Activated T-cell treated with anti-CD3 and anti-CD28 coated beads, Interleukin-2, amount 50 U/mL, for 72 hours (primary cell): Measurements from ENCODE around the gene TMEM270. TPM values are rescaled to one million over a fixed set of nuclear protein-coding genes. Genes with fewer than 3 reads are reported as not detected.

Experiments
- ATAC-seq, 2 donors: fragments of 150-1000 bp; cut with Tn5 transposase; replicated peaks in 1 of 2; 2 replicates each; pipeline ENCODE4 v1.10.0; 2021; ENCODE audit warnings: moderate library complexity in 2 of 2, mild to moderate bottlenecking in 1 of 2
- DNase-seq, 2 donors: peaks; one replicate each; pipeline ENCODE4 v3.0.0; 2021 to 2022; ENCODE audit warnings: mixed read lengths in 1 of 2
- H3K27ac Mint-ChIP-seq: one replicate; pipeline ENCODE4 v1.8.0; 2022; ENCODE audit warnings: mild to moderate bottlenecking, moderate library complexity, mixed read lengths
- H3K27me3 Mint-ChIP-seq: one replicate; pipeline ENCODE4 v1.8.0; 2022; ENCODE audit warnings: low read depth, mixed read lengths
- H3K36me3 Mint-ChIP-seq, 2 donors: one replicate each; pipeline ENCODE4 v1.8.0; 2022; ENCODE audit warnings: mixed read lengths in 2 of 2, mild to moderate bottlenecking in 1 of 2; ENCODE audit not compliant: insufficient read depth in 2 of 2
- H3K4me1 Mint-ChIP-seq: one replicate; pipeline ENCODE4 v1.8.0; 2022; ENCODE audit warnings: low read depth, mixed read lengths
- H3K4me3 Mint-ChIP-seq, 2 donors: one replicate each; pipeline ENCODE4 v1.8.0; 2022; ENCODE audit warnings: mild to moderate bottlenecking in 2 of 2, mixed read lengths in 2 of 2, moderate library complexity in 2 of 2
- H3K9me3 Mint-ChIP-seq, 2 donors: one replicate each; pipeline ENCODE4 v1.8.0; 2022; ENCODE audit warnings: mixed read lengths in 2 of 2
- total RNA-seq, 2 donors: library from RNA; stranded (reverse); gene quantifications; one replicate each; pipeline ENCODE4 v1.2.3, GENCODE V29; 2022

TMEM270 gene
- total RNA-seq, 2 donors from 2014 or later = not detected

- Mint-ChIP-seq H3K27me3 (peaks cover 44% of the 10 kb centered on the region), H3K4me3 (no peak overlapping the region), H3K27ac (no peak overlapping the region), H3K4me1 (peaks cover 38% of the 10 kb centered on the region), H3K9me3 (no peaks in the 10 kb centered on the region), H3K36me3 (no peaks in the 10 kb centered on the region)
- ATAC-seq = no peak
- DNase-seq = no peak
These were observed 8.5 kb upstream of the TMEM270 start for GRCh38 chr7:73852500-73852899.

- H3K4me1 Mint-ChIP-seq = peaks cover 15% of the 10 kb centered on the region
- DNase-seq (no peak), ATAC-seq (no peak)
- peaks cover 39% of the 10 kb centered on the region for H3K27me3 Mint-ChIP-seq
- no peaks in the 10 kb centered on the region for H3K36me3 Mint-ChIP-seq
- no peaks in the 10 kb centered on the region for H3K9me3 Mint-ChIP-seq
- H3K4me3 Mint-ChIP-seq = no peak overlapping the region
- no peak overlapping the region for H3K27ac Mint-ChIP-seq
These were observed 4.0 kb upstream of the TMEM270 start for GRCh38 chr7:73856941-73857340.

- Mint-ChIP-seq H3K27ac (no peak overlapping the region), H3K4me3 (no peak overlapping the region), H3K4me1 (peaks cover 8% of the 10 kb centered on the region), H3K9me3 (no peaks in the 10 kb centered on the region), H3K27me3 (peaks cover 34% of the 10 kb centered on the region), H3K36me3 (no peaks in the 10 kb centered on the region)
- ATAC-seq = no peak
- DNase-seq = no peak
These were observed 2.2 kb upstream of the TMEM270 start for GRCh38 chr7:73858807-73859206.

DNA sequence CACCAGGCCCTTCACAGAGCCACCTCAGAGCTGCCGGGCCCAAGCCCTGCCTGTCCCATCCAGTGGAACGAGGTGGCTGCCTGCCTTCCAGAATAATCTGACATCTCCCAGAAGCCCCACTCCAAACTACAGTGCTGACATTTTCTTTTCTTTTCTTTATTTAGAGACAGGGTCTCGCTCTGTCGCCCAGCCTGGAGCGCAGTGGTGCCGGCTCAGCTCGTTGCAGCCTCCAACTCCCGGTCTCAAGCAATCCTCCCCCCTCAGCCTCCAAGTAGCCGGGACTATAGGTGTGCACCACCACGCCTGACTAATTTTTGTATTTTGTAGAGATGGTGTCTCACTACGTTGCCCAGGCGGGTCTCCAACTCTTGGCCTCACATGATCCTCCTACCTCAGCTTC, 346 bp downstream of the TMEM270 start:
- Mint-ChIP-seq H3K4me1 (no peaks in the 10 kb centered on the region), H3K27ac (no peak overlapping the region), H3K4me3 (no peak overlapping the region), H3K36me3 (no peaks in the 10 kb centered on the region), H3K9me3 (no peaks in the 10 kb centered on the region), H3K27me3 (peaks cover 17% of the 10 kb centered on the region)
- ATAC-seq (no peak), DNase-seq (no peak)

- Mint-ChIP-seq H3K27me3 (no peaks in the 10 kb centered on the region), H3K9me3 (no peaks in the 10 kb centered on the region), H3K27ac (no peak overlapping the region), H3K36me3 (no peaks in the 10 kb centered on the region), H3K4me3 (no peak overlapping the region), H3K4me1 (no peaks in the 10 kb centered on the region)
- DNase-seq = no peak
- ATAC-seq = no peak
These were observed 4.2 kb downstream of the TMEM270 start for GRCh38 chr7:73864981-73865711.

DNA sequence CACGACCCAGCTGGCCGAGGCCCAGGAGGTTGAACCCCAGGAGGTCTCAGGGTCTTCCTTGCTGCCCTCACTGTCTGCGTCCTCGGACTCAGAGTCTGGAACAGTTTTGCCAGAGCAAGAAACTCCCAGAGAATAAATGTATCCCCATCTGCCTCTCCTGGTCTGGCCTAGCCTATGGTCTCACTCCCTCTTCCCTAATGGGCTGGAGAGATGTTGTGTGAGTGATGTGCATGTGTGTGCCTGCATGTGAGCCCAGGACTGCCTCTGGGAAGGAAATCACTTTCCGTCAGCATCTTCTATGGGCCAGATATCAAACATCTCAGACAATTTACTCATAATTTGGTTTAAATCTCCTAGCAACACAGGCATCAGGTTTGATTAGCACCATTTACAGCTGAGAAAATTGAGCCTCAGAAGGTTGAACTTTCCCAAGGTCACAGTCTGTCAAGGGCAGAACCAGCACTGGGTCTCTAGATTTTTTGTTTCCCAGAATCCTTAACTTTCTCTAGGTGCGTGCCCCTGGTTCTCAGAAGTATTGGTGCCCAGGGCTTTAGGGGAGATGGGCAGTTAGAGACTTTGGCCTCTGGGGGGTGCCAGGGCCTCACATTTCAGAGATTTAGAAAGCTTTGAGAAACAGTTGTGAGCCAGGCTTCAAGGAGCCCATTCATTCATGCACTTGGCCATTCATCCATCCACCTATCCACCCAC, 4.9 kb downstream of the TMEM270 start:
- H3K4me1 Mint-ChIP-seq = no peaks in the 10 kb centered on the region
- no peak overlapping the region for H3K4me3 Mint-ChIP-seq
- peak; percentile 59 to 60 for ATAC-seq
- no peaks in the 10 kb centered on the region for H3K36me3 Mint-ChIP-seq
- H3K27me3 Mint-ChIP-seq = no peaks in the 10 kb centered on the region
- peak; percentile 27 to 43 for DNase-seq
- peak overlapping the region; percentile 11 for H3K27ac Mint-ChIP-seq
- no peaks in the 10 kb centered on the region for H3K9me3 Mint-ChIP-seq

- Mint-ChIP-seq H3K4me3 (no peak overlapping the region), H3K9me3 (no peaks in the 10 kb centered on the region), H3K36me3 (no peaks in the 10 kb centered on the region), H3K27me3 (no peaks in the 10 kb centered on the region), H3K27ac (peak overlapping the region; percentile 11), H3K4me1 (no peaks in the 10 kb centered on the region)
- ATAC-seq (no peak), DNase-seq (no peak)
These were observed 5.4 kb downstream of the TMEM270 start for GRCh38 chr7:73866446-73866767.

DNA sequence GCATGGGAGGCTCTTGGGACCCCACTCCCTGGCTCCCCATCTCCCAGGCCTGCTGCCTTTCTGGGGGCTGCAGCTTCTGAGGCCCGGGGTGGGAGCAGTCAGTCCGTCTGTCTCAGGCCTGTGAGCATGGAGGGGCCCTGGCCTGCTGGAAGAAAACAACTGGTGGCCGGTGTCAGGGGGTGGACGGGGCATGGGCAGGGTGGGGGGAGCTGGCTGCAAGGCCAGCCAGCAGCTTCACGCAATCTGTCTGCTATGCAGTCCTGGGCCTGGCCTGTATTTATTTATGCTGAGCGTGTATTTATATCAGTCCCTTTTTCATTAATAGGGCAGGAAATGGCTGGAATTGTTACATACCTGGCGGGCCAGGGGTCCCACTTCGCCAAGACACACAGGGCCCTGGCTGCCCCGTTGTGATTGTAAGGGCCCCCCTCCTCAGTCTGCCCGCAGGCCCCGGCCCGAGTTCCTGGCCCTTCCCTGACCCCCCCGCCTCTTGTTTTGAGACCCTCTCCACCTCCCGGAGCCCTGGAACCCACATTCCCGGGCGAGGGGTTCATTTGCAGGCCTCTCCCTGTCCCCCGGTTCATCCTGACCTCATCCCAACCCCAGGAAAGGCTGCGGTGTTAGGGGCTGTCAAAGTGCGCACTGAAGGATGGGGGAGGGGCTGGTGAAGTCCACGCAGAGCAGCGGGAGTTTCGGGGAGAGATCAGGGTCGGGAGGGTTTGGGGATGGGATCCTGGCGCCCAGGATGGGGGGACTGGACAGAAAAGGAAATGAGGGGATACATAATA, 8.2 kb downstream of the TMEM270 start:
- ATAC-seq = no peak
- Mint-ChIP-seq H3K36me3 (no peaks in the 10 kb centered on the region), H3K27me3 (no peaks in the 10 kb centered on the region)

DNA sequence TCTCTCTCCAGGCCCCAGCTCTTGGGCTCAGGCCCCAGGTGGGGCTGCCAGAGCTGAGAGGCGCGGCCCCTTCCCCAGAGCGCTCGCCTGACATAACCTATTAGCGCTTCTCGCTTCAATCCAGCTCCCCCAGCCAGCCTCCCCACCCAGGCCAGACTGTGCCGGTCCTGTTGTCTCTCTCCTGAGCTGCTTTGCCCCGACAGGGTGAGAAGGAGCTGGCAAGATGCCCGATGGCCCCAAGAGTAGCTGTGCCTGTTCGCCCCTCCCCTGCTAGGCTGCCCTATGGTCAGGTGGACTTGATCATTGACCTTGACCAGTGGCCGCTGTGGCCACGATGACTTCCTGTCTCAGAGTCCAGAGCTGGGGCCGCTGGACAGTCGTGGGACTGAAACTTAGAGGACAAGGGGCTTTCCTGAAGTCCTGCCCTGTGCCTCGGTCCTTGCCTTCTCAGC, 9.1 kb downstream of the TMEM270 start:
- H3K27ac Mint-ChIP-seq = no peak overlapping the region
- DNase-seq (no peak), ATAC-seq (no peak)
- no peak overlapping the region for H3K4me3 Mint-ChIP-seq
- H3K4me1 Mint-ChIP-seq = no peaks in the 10 kb centered on the region
- no peaks in the 10 kb centered on the region for H3K9me3 Mint-ChIP-seq
- H3K36me3 Mint-ChIP-seq = no peaks in the 10 kb centered on the region
- H3K27me3 Mint-ChIP-seq = no peaks in the 10 kb centered on the region

More for the DNA sequence above, 8.2 kb downstream of the TMEM270 start:
- Mint-ChIP-seq H3K9me3 (no peaks in the 10 kb centered on the region), H3K27ac (no peak overlapping the region), H3K4me1 (no peaks in the 10 kb centered on the region), H3K4me3 (no peak overlapping the region)
- no peak for DNase-seq

DNA sequence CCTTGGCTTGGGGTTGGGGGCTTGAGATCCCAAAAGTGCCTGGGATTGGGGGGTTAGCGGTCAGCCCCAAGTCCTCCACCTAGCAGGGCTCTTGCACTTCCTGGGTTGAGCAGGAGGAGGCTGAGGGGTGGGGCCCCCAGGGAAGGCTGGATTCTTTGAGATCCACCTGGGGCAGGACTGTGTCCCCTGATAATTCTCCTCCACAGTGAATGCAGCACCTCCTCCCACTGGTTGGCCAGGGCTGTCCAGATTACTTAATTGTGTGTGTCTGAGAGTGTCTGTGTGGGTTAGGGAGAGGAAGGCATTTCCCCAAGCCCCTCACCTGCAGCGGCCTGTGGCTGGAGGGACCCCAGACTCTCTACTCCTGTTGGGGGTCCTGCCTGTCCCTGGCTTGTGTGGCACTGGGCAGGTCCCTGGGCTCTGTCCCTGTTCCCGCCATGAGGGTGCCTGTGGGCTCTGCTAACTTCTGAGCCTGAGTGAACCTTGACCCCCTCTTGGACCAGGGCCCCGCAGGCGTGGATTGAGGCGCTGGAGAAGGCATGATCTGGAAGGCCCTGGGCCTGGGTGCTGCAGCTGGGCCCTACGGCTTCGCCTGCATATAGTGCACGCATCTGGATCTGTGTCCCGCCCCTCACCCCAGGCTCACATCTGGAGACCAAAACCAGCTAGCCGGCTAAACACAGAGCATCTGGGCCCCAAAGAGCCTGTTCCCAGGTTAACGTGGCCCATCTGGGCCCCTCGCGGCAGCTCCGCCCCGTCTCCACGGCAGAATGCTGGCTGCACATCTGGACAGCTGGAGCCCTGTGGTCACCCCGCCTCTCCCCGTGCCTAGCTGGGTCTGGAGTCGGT, 10.4 kb downstream of the TMEM270 start:
- ATAC-seq (no peak), DNase-seq (no peak)
- no peaks in the 10 kb centered on the region for H3K27me3 Mint-ChIP-seq
- no peak overlapping the region for H3K27ac Mint-ChIP-seq
- H3K4me3 Mint-ChIP-seq = no peak overlapping the region
- H3K9me3 Mint-ChIP-seq = no peaks in the 10 kb centered on the region
- H3K4me1 Mint-ChIP-seq = no peaks in the 10 kb centered on the region
- H3K36me3 Mint-ChIP-seq = no peaks in the 10 kb centered on the region

DNA sequence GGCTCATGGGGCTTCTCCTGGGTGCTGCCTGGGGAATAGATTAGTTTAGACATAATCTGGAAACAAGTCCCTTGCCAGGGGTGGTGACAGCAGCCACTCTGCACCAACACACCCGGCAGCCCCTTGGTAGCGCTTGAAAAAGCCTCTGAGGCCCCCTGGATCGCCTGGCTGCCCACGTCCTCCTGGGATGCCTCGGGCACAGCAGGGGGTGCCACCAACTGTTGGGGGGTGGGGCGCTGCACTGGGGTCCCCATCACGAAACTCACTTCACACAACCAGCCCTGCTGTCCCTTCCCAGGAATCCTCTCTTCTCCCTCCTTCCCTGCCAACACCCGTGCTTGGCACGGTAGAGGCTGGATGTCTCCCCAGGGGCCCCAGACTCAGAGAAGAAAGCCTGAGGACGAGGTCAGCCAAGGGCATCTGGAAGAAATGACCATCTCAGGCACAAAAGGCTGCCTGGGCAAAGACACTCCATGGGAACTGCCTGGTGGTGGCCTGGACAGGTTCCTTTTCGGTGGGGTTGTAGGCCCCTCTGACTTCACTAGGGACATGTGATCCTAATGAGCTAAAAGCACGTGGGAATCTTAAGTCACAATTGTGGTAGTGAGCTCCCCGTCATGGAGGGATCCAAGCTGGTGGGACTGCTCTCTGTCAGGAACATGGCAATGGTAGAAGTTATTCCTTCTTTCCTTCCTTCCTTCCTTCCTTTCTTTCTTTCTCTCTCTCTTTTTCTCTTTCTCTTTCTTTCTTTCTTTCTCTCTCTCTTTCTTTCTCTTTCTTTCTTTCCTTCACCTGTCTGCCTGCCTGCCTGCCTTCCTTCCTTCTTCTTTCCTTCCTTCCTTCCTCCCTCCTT, 11.3 kb downstream of the TMEM270 start:
- no peaks in the 10 kb centered on the region for H3K9me3 Mint-ChIP-seq
- no peaks in the 10 kb centered on the region for H3K4me1 Mint-ChIP-seq
- H3K4me3 Mint-ChIP-seq = no peak overlapping the region
- H3K36me3 Mint-ChIP-seq = no peaks in the 10 kb centered on the region
- DNase-seq (no peak), ATAC-seq (no peak)
- no peaks in the 10 kb centered on the region for H3K27me3 Mint-ChIP-seq
- no peak overlapping the region for H3K27ac Mint-ChIP-seq

- no peak overlapping the region for H3K27ac Mint-ChIP-seq
- H3K36me3 Mint-ChIP-seq = no peaks in the 10 kb centered on the region
- no peaks in the 10 kb centered on the region for H3K27me3 Mint-ChIP-seq
- no peak for DNase-seq
- H3K4me1 Mint-ChIP-seq = no peaks in the 10 kb centered on the region
- H3K4me3 Mint-ChIP-seq = no peak overlapping the region
- no peak for ATAC-seq
- no peaks in the 10 kb centered on the region for H3K9me3 Mint-ChIP-seq
These were observed 15.4 kb downstream of the TMEM270 start for GRCh38 chr7:73876361-73876760.
